HCT116 (cell line): ENCODE results near the gene DAAM1. TPM values are rescaled to one million over a fixed set of nuclear protein-coding genes. Genes with fewer than 3 reads are reported as not detected.

Experiments used
- ATAC-seq: fragments of 200-7000 bp; cut with Tn5 transposase; 2 replicates; pipeline ENCODE4 v1.9.1; 2020; ENCODE audit warnings: mild to moderate bottlenecking, moderate library complexity
- BruUV-seq: library from RNA; stranded (reverse); fragments of 400-500 nt; replicated peaks from 2 replicates; lab custom pipeline; 2021; lab: Mats Ljungman, UMichigan
- CTCF ChIA-PET: fragments of 300-600 bp; sonication (Branson Sonifier 250); formaldehyde crosslinking; loops from one replicate; lab custom pipeline; 2021; ENCODE audit warnings: antibody characterized with exemption; lab: Charles Lee
- POLR2A ChIA-PET: fragments of 300-600, 350-600 bp; sonication (Branson Sonifier 250); formaldehyde crosslinking; loops from one replicate; lab custom pipeline; 2021; ENCODE audit warnings: antibody characterized with exemption; lab: Charles Lee
- RAD21 ChIA-PET, 2 experiments: fragments of 300-600 bp; sonication (Branson Sonifier 250); formaldehyde crosslinking; loops; one replicate each; lab custom pipeline; 2023; ENCODE audit warnings: low total read pairs in 2 of 2; ENCODE audit not compliant: uncharacterized antibody in 2 of 2, unreplicated experiment in 2 of 2, low non-redundant PET in 1 of 2; lab: Charles Lee
- DNase-seq: peaks from one replicate; pipeline ENCODE4 v3.0.0-alpha.2; 2010; ENCODE audit warnings: low read depth, low spot score
- H2AFZ ChIP-seq: fragments of 200-600 bp; shearing (Covaris generic), sonication (generic); 2 replicates; pipeline ENCODE4 v1.6.1; 2017; ENCODE audit warnings: low read depth, mixed run types, mixed read lengths, antibody characterized with exemption, low read length; ENCODE audit not compliant: poor library complexity, severe bottlenecking
- H3K27ac ChIP-seq: 2 replicates; pipeline ENCODE4 v1.5.1; 2012; ENCODE audit warnings: low read depth, low read length
- H3K27me3 ChIP-seq: fragments of 200-600 bp; sonication (generic); 2 replicates; pipeline ENCODE4 v1.6.1; 2016; ENCODE audit warnings: mixed run types, low read length, mixed read lengths; ENCODE audit not compliant: insufficient read depth
- H3K36me3 ChIP-seq, 2 experiments: fragments of 200-500 bp in 1 of 2; fragments of 200-600 bp in 1 of 2; sonication (Bioruptor generic) in 1 of 2; sonication (generic) in 1 of 2; 2 replicates each; pipeline versions ENCODE4 v1.5.1 to v1.6.1; 2014 to 2016; ENCODE audit warnings: low read length in 2 of 2, inconsistent platforms in 1 of 2, mixed read lengths in 1 of 2, mixed run types in 1 of 2; ENCODE audit not compliant: insufficient read depth in 2 of 2, control insufficient read depth in 1 of 2
- H3K4me1 ChIP-seq, 2 experiments: fragments of 200-600 bp in 1 of 2; sonication (generic) in 1 of 2; 2 replicates each; pipeline versions ENCODE4 v1.5.1 to v1.6.1; 2012 to 2017; ENCODE audit warnings: low read length in 2 of 2, inconsistent platforms in 1 of 2, mild to moderate bottlenecking in 1 of 2, mixed read lengths in 1 of 2, mixed run types in 1 of 2, moderate library complexity in 1 of 2; ENCODE audit not compliant: insufficient read depth in 2 of 2, control insufficient read depth in 1 of 2
- H3K4me2 ChIP-seq: fragments of 200-600 bp; sonication (generic); 2 replicates; pipeline ENCODE4 v1.6.1; 2017; ENCODE audit warnings: mixed run types, low read length, mixed read lengths
- H3K4me3 ChIP-seq, 2 experiments: fragments of 200-600 bp in 1 of 2; sonication (generic) in 1 of 2; replicated peaks in 1 of 2; 2 replicates each; pipeline ENCODE4 v1.5.1; 2011 to 2016; ENCODE audit warnings: low read length in 2 of 2, control low read depth in 1 of 2, low read depth in 1 of 2, mild to moderate bottlenecking in 1 of 2, mixed read lengths in 1 of 2, mixed run types in 1 of 2
- H3K79me2 ChIP-seq: fragments of 200-600 bp; sonication (generic); 2 replicates; pipeline ENCODE4 v1.6.1; 2017; ENCODE audit warnings: mild to moderate bottlenecking, mixed run types, low read length, moderate library complexity, mixed read lengths; ENCODE audit not compliant: insufficient read depth
- H3K9ac ChIP-seq: fragments of 200-600 bp; sonication (generic); 2 replicates; pipeline ENCODE4 v1.6.1; 2016; ENCODE audit warnings: low read length, mixed read lengths
- H3K9me2 ChIP-seq: fragments of 200-600 bp; sonication (generic), shearing (Covaris generic); 2 replicates; pipeline ENCODE4 v1.6.1; 2017; ENCODE audit warnings: mixed run types, mild to moderate bottlenecking, moderate library complexity; ENCODE audit not compliant: insufficient read depth
- H3K9me3 ChIP-seq, 2 experiments: fragments of 200-500 bp in 1 of 2; fragments of 200-600 bp in 1 of 2; sonication (Bioruptor generic) in 1 of 2; sonication (generic) in 1 of 2; 2 replicates each; pipeline ENCODE4 v1.6.1; 2014 to 2017; ENCODE audit warnings: low read length in 2 of 2, mixed read lengths in 2 of 2, inconsistent platforms in 1 of 2, low read depth in 1 of 2, mild to moderate bottlenecking in 1 of 2, mixed run types in 1 of 2, moderate library complexity in 1 of 2; ENCODE audit not compliant: control insufficient read depth in 1 of 2, insufficient read depth in 1 of 2
- H4K20me1 ChIP-seq: fragments of 200-600 bp; sonication (generic), shearing (Covaris generic); 2 replicates; pipeline ENCODE4 v1.6.1; 2017; ENCODE audit warnings: mixed run types, mild to moderate bottlenecking, moderate library complexity; ENCODE audit not compliant: insufficient read depth
- CBX3 ChIP-seq: IDR thresholded peaks from 2 replicates; pipeline ENCODE4 v1.6.1; 2012; ENCODE audit warnings: low read depth
- CEBPB ChIP-seq: IDR thresholded peaks from 2 replicates; pipeline ENCODE4 v1.6.1; 2012; ENCODE audit warnings: low read depth
- EGR1 ChIP-seq: IDR thresholded peaks from 2 replicates; pipeline ENCODE4 v1.6.1; 2012; ENCODE audit warnings: low read depth
- EZH2phosphoT487 ChIP-seq: fragments of 200-600 bp; IDR thresholded peaks from 2 replicates; pipeline ENCODE4 v1.6.1; 2018; ENCODE audit warnings: antibody characterized with exemption, borderline replicate concordance
- JUND ChIP-seq: IDR thresholded peaks from 2 replicates; pipeline ENCODE4 v1.6.1; 2012
- REST ChIP-seq: IDR thresholded peaks from 2 replicates; pipeline ENCODE4 v1.6.1; 2012; ENCODE audit warnings: low read depth
- SRF ChIP-seq: IDR thresholded peaks from 2 replicates; pipeline ENCODE4 v1.6.1; 2012; ENCODE audit warnings: low read depth
- TCF7L2 ChIP-seq: IDR thresholded peaks from 2 replicates; pipeline ENCODE4 v1.7.0; 2011; ENCODE audit warnings: borderline replicate concordance, inconsistent platforms; ENCODE audit not compliant: insufficient read depth, insufficient read length; ENCODE audit errors: extremely low read depth
- intact Hi-C: fragments of 100-400 bp; cut with micrococcal nuclease; formaldehyde crosslinking; loops from 2 replicates; pipeline ENCODE4 v1.10.0; 2022
- total RNA-seq: library from RNA; stranded (reverse); gene quantifications from one replicate; pipeline ENCODE4 v1.2.1, GENCODE V29; 2021; ENCODE audit not compliant: unreplicated experiment
- TF ChIP-seq, protein P1 (sequence below), 3 experiments: fragments of 200-600 bp in 1 of 3; sonication (generic) in 1 of 3; IDR thresholded peaks in 2 of 3; conservative IDR thresholded peaks in 1 of 3; 2 replicates each; pipeline ENCODE4 v1.5.1; 2012 to 2017; ENCODE audit warnings: low read depth in 2 of 3, low read length in 2 of 3, antibody characterized with exemption in 1 of 3, borderline replicate concordance in 1 of 3, control low read depth in 1 of 3, mild to moderate bottlenecking in 1 of 3, mixed read lengths in 1 of 3, mixed run types in 1 of 3, moderate library complexity in 1 of 3; ENCODE audit not compliant: insufficient read depth in 1 of 3
- TF ChIP-seq, protein P2 (sequence below): IDR thresholded peaks from 2 replicates; pipeline ENCODE4 v1.6.1; 2012

The DAAM1 gene
- total RNA-seq, 1 experiment from 2014 or later, result 10.7 TPM

DNA sequence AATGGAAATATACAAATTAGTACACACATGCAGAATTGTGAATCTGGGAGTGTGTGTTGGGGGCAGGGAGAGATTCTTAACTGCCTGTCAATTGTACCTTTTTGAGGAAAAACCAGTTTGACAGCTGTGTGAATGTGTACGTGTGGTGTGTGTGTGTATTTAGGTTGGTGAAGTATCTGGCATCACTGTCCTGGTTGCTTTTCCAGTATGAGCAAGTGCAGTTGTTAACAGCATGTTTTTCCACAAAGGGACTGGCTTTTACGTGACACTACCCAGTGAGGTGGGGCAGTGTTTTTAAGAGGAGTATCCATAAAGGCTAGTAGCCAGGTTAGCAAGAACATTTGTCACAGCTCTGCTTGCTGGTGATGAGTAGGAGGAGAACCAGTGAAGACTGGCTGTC lies 56.1 kb downstream of the DAAM1 start:
- H3K9me3 ChIP-seq, result no peaks in the 10 kb centered on the region
- RAD21 ChIA-PET, result no interaction called here
- CTCF ChIA-PET, result no interaction called here
- BruUV-seq, result no TSS peak
- no peak overlapping the region for H3K4me2 ChIP-seq
- no peak for ATAC-seq
- H2AFZ ChIP-seq, result no peak overlapping the region
- TF ChIP-seq EGR1, result no peak
- TF ChIP-seq CBX3, result no peak
- TF ChIP-seq JUND, result no peak
- TF ChIP-seq, protein P1, sequence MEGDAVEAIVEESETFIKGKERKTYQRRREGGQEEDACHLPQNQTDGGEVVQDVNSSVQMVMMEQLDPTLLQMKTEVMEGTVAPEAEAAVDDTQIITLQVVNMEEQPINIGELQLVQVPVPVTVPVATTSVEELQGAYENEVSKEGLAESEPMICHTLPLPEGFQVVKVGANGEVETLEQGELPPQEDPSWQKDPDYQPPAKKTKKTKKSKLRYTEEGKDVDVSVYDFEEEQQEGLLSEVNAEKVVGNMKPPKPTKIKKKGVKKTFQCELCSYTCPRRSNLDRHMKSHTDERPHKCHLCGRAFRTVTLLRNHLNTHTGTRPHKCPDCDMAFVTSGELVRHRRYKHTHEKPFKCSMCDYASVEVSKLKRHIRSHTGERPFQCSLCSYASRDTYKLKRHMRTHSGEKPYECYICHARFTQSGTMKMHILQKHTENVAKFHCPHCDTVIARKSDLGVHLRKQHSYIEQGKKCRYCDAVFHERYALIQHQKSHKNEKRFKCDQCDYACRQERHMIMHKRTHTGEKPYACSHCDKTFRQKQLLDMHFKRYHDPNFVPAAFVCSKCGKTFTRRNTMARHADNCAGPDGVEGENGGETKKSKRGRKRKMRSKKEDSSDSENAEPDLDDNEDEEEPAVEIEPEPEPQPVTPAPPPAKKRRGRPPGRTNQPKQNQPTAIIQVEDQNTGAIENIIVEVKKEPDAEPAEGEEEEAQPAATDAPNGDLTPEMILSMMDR (IDR thresholded peaks at IDR 0.05 in 2 of 3, conservative IDR thresholded peaks at IDR 0.05 in 1 of 3; ENCODE audit: borderline replicate concordance in 1 of 3, insufficient read depth in 1 of 3, low read depth in 2 of 3, low read length in 2 of 3), result no peak
- TF ChIP-seq, protein P2, sequence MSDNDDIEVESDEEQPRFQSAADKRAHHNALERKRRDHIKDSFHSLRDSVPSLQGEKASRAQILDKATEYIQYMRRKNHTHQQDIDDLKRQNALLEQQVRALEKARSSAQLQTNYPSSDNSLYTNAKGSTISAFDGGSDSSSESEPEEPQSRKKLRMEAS, result no peak
- TF ChIP-seq EZH2phosphoT487, result no peak
- TF ChIP-seq TCF7L2, result no peak
- no peak for TF ChIP-seq SRF
- TF ChIP-seq CEBPB, result no peak
- no peak for TF ChIP-seq REST
- H3K4me3 ChIP-seq, result no peak overlapping the region
- H3K9me2 ChIP-seq, result no peaks in the 10 kb centered on the region
- no peak for DNase-seq
- intact Hi-C loops, result no loop called here
- H3K9ac ChIP-seq, result no peak overlapping the region
- H3K4me1 ChIP-seq, result no peaks in the 10 kb centered on the region; a peak in 1 of 4 replicates
- no peaks in the 10 kb centered on the region for H3K36me3 ChIP-seq
- H3K27ac ChIP-seq, result no peak overlapping the region
- POLR2A ChIA-PET, result no interaction called here
- no peaks in the 10 kb centered on the region for H4K20me1 ChIP-seq
- H3K79me2 ChIP-seq, result no peaks in the 10 kb centered on the region
- H3K27me3 ChIP-seq, result no peaks in the 10 kb centered on the region
